MG63 (cell line): ENCODE results near the gene ARHGAP21. TPM values are rescaled to one million over a fixed set of nuclear protein-coding genes. Genes with fewer than 3 reads are reported as not detected.

Source experiments
- DNase-seq: peaks from one replicate; pipeline ENCODE4 v3.0.0-alpha.2; 2020
- H3K27me3 ChIP-seq: fragments of 250-450 bp; sonication (Bioruptor Pico); 2 replicates; pipeline ENCODE4 v1.5.1; 2020; ENCODE audit warnings: mild to moderate bottlenecking, moderate library complexity
- H3K36me3 ChIP-seq: fragments of 250-450 bp; sonication (Bioruptor Pico); 2 replicates; pipeline ENCODE4 v1.5.1; 2020; ENCODE audit warnings: mild to moderate bottlenecking, moderate library complexity
- H3K4me3 ChIP-seq: fragments of 250-450 bp; sonication (Bioruptor Pico); 2 replicates; pipeline ENCODE4 v1.5.1; 2020; ENCODE audit warnings: mild to moderate bottlenecking, moderate library complexity
- H3K9me3 ChIP-seq: fragments of 250-450 bp; sonication (Bioruptor Pico); 2 replicates; pipeline ENCODE4 v1.5.1; 2020; ENCODE audit warnings: mild to moderate bottlenecking, moderate library complexity
- total RNA-seq: library from RNA; depleted of rRNA; stranded (reverse); fragments of >200 nt; shearing (Covaris generic); gene quantifications from 2 replicates; pipeline ENCODE4 v1.2.3, GENCODE V29; 2014; ENCODE audit warnings: low replicate concordance; rRNA removed

Gene ARHGAP21
- total RNA-seq, 1 experiment from 2014 or later = 29.1 TPM

DNA sequence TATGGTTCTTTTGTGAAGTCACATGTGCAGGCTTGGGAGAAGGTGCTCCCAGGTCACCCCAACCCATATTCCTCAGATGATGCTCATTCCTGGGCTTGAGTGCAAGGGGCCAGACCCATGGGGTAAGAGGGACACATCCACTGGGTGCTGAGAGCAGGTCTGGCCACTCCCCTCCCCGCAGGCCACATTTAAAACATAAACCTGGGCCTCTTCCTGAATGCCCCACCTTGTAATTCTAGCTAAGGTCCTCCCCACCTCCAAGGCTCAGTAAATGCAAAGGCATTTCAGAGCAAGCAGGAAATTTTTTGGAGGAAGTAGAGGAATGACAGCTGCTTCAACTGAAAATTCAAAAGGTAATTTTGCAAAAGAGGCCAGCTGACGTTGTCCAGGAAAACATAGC is 172.5 kb downstream of the ARHGAP21 start:
- H3K36me3 ChIP-seq = peaks cover under 1% of the 10 kb centered on the region; the same call in 1 of the 2 replicates
- H3K4me3 ChIP-seq = no peak overlapping the region
- no peaks in the 10 kb centered on the region for H3K27me3 ChIP-seq
- DNase-seq = no peak
- no peaks in the 10 kb centered on the region for H3K9me3 ChIP-seq

DNA sequence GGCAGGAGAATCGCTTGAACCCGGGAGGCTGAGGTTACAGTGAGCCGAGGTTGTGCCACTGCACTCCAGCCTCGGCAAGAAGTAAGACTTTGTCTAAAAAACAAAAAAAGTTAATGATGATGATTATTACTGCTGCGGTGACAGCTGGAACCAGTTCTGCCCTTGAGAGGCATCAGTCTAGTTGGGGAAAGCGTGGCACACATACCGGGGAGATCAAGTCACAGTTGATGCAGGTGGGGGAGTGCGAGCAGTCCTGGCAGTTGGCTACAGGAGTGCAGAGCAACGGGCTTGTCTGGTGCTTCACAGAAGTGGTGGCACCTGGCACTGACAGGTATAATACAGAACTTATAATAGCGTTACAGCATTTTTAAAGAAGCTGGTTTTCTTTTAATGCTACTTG is 173.0 kb downstream of the ARHGAP21 start:
- Histone ChIP-seq H3K9me3 (no peaks in the 10 kb centered on the region), H3K27me3 (no peaks in the 10 kb centered on the region), H3K36me3 (peaks cover 2% of the 10 kb centered on the region; the same call in 1 of the 2 replicates), H3K4me3 (no peak overlapping the region)
- DNase-seq = no peak

DNA sequence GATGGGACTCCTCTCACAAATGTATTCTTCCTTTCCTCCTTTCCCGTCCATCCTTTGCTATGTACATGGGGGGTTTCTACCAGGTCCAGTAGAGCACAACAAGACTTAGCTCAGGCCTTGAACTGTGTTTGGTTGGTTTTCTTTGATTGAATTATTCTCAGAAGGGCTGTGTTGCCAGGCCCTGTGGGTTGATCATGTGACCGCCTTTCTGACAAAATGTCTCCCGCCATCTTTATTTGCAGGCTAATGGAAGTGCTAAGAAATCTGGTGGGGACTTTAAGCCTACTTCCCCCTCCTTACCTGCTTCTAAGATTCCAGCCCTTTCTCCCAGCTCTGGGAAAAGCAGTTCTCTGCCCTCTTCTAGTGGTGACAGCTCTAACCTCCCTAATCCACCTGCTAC is 178.1 kb downstream of the ARHGAP21 start:
- Histone ChIP-seq H3K36me3 (peaks cover 6% of the 10 kb centered on the region), H3K27me3 (no peaks in the 10 kb centered on the region), H3K9me3 (no peaks in the 10 kb centered on the region), H3K4me3 (no peak overlapping the region)
- DNase-seq = no peak

DNA sequence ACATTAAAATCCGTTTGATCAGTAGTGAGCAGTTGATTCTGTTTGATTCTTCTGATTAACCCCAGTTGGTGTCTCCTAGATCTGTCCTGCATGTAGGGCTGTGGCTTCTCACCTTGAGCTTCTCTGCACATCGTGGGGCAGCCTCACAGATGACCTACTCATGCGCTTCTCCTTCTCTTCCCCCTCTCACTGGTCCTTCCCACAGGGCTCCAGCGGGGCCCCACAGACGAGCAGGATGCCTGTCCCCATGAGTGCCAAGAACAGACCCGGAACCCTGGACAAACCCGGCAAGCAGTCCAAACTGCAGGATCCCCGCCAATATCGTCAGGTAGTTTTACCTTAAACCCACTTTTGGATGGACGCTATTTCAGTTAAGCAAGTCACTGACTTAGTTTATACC is 178.9 kb downstream of the ARHGAP21 start:
- DNase-seq = no peak
- Histone ChIP-seq H3K27me3 (no peaks in the 10 kb centered on the region), H3K36me3 (peaks cover 6% of the 10 kb centered on the region), H3K9me3 (no peaks in the 10 kb centered on the region), H3K4me3 (no peak overlapping the region)

GRCh38 chr10:24542314-24543270 is 181.1 kb downstream of the ARHGAP21 start:
- Histone ChIP-seq H3K4me3 (no peak overlapping the region), H3K36me3 (peaks cover 11% of the 10 kb centered on the region), H3K9me3 (no peaks in the 10 kb centered on the region), H3K27me3 (no peaks in the 10 kb centered on the region)
- no peak for DNase-seq

DNA sequence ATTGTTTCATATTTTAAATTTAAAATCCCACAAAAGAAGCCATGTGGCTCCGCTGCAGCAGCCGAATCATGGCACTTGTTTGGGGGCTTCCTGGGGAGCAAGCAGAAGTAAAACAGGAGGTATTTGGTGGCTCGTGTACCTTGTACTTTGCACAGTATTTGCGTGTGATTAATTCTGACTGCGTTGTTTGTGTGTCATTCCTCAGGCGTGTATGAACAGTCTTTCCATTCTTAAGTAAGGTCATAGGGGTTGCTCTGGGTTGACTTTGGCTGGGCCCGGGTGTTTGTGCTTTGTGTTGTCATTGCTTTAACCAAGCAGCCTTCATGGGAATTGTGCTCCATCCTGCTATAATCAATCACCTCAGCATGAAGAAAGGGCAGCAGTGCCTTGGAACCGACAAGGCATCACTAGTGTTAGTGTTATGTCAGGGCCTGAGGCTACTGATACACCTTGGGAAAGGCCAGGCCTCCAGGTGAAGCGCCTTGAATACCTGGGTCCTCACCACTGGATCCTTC is 182.4 kb downstream of the ARHGAP21 start:
- DNase-seq = no peak
- no peaks in the 10 kb centered on the region for H3K27me3 ChIP-seq

GRCh38 chr10:24536636-24537035 is 187.1 kb downstream of the ARHGAP21 start:
- H3K9me3 ChIP-seq = no peaks in the 10 kb centered on the region
- DNase-seq = no peak
- H3K4me3 ChIP-seq = no peak overlapping the region
- H3K36me3 ChIP-seq = peaks cover 15% of the 10 kb centered on the region
- H3K27me3 ChIP-seq = no peaks in the 10 kb centered on the region

More for the DNA sequence above, 182.4 kb downstream of the ARHGAP21 start:
- Histone ChIP-seq H3K9me3 (no peaks in the 10 kb centered on the region), H3K36me3 (peaks cover 11% of the 10 kb centered on the region), H3K4me3 (no peak overlapping the region)

- no peak for DNase-seq
- H3K9me3 ChIP-seq = no peaks in the 10 kb centered on the region
- H3K36me3 ChIP-seq = peaks cover 12% of the 10 kb centered on the region
- H3K27me3 ChIP-seq = no peaks in the 10 kb centered on the region
- no peak overlapping the region for H3K4me3 ChIP-seq
These were observed 189.7 kb downstream of the ARHGAP21 start for GRCh38 chr10:24533981-24534380.

Other genes starting within 250 kb of the ARHGAP21 start
- gene PRTFDC1, start 228.7 kb upstream of the ARHGAP21 start, total RNA-seq = 0.20 and 0.49 TPM in 2 replicates